Activated CD8-positive, alpha-beta T cell treated with anti-CD3 and anti-CD28 coated beads for 36 hours (primary cell): ENCODE results near the gene PPP1R13B. TPM values are rescaled to one million over a fixed set of nuclear protein-coding genes. Genes with fewer than 3 reads are reported as not detected.

Experiments used
- ATAC-seq: fragments of 200-7000 bp; cut with Tn5 transposase; one replicate; pipeline ENCODE4 v1.10.0; 2021; ENCODE audit warnings: mild to moderate bottlenecking, moderate library complexity
- CTCF ChIA-PET: fragments of 350-600 bp; sonication (Branson Sonifier 250); formaldehyde crosslinking; loops from one replicate; lab custom pipeline; 2021; ENCODE audit warnings: antibody characterized with exemption; lab: Charles Lee
- POLR2A ChIA-PET: fragments of 350-600 bp; sonication (Branson Sonifier 250); formaldehyde crosslinking; loops from one replicate; lab custom pipeline; 2021; ENCODE audit warnings: antibody characterized with exemption; lab: Charles Lee
- DNase-seq: peaks from one replicate; pipeline ENCODE4 v3.0.0-alpha.2; 2020
- H3K27ac Mint-ChIP-seq: one replicate; pipeline ENCODE4 v1.8.0; 2021; ENCODE audit warnings: mild to moderate bottlenecking, mixed read lengths
- H3K27me3 Mint-ChIP-seq: one replicate; pipeline ENCODE4 v1.8.0; 2021; ENCODE audit warnings: mixed read lengths
- H3K36me3 Mint-ChIP-seq: one replicate; pipeline ENCODE4 v1.8.0; 2021; ENCODE audit warnings: low read depth, mixed read lengths
- H3K4me1 Mint-ChIP-seq: one replicate; pipeline ENCODE4 v1.8.0; 2021; ENCODE audit warnings: low read depth, mixed read lengths
- H3K4me3 Mint-ChIP-seq: one replicate; pipeline ENCODE4 v1.8.0; 2021; ENCODE audit warnings: mild to moderate bottlenecking, moderate library complexity, mixed read lengths
- H3K9me3 Mint-ChIP-seq: one replicate; pipeline ENCODE4 v1.8.0; 2021; ENCODE audit warnings: mixed read lengths
- intact Hi-C: fragments of 100-400 bp; cut with micrococcal nuclease; formaldehyde crosslinking; loops from one replicate; pipeline ENCODE4 v1.10.0; 2022
- total RNA-seq, 2 experiments: library from RNA; stranded (reverse); gene quantifications; one replicate each; pipeline ENCODE4 v1.2.3, GENCODE V29; 2021
- TF ChIP-seq, protein P1 (sequence below): fragments of 200-600 bp; IDR thresholded peaks from one replicate; pipeline ENCODE4 v1.8.0; 2022; ENCODE audit warnings: antibody characterized with exemption, mild to moderate bottlenecking

PPP1R13B gene
- total RNA-seq, 2 experiments from 2014 or later, result 11.9 to 14.5 TPM

DNA sequence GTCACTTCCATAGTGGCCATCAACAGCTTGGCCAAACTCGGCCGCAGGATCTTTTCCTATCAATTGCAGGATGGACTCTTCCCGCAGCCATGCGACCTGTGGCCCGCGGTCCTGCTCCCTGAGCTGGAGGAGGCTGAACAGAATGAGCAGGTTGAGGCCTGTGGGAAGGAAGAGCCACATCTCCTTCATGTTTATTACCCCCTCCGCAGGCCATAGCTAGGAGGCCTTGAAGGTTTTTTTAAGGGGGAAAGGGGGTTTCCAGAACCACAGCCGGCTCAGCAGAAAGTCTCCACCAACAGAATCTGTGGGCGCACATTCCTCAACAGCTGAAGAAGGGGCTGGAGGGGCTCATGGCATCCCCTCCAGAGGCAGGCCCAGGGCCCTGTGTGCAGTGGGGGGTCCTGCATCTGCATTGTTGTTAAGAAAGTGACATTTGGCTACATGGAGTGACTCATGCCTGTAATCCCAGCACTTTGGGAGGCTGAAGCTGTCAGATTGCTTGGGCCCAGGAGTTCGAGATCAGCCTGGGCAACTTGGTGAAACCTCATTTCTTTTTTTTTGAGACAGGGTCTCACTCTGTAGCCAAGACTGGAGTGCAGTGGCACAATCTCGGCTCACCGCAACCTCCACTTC, 25.2 kb upstream of the PPP1R13B start:
- CTCF ChIA-PET, result interaction anchor here (1.1 to 1.4 kb wide), 4 partner anchors 8 to 64 kb away, joined by 3 to 7 read pairs (median 4); no protein-coding TSS in a partner anchor
- intact Hi-C loops, result no loop called here

GRCh38 chr14:103871596-103872480, 24.5 kb upstream of the PPP1R13B start:
- intact Hi-C loops, result no loop called here
- POLR2A ChIA-PET, result interaction anchor here (1.2 to 1.4 kb wide), 2 partner anchors 10 to 26 kb away, joined by 3 to 4 read pairs; no protein-coding TSS in a partner anchor
- ATAC-seq (peak; percentile 90), DNase-seq (peak; percentile 86)
- H3K9me3 Mint-ChIP-seq, result peaks cover 3% of the 10 kb centered on the region
- H3K4me3 Mint-ChIP-seq, result peak overlapping the region; percentile 92
- no peaks in the 10 kb centered on the region for H3K27me3 Mint-ChIP-seq
- CTCF ChIA-PET, result interaction anchor here (1.1 to 1.4 kb wide), 4 partner anchors 9 to 63 kb away, joined by 3 to 7 read pairs (median 4); no protein-coding TSS in a partner anchor
- TF ChIP-seq, protein P1, sequence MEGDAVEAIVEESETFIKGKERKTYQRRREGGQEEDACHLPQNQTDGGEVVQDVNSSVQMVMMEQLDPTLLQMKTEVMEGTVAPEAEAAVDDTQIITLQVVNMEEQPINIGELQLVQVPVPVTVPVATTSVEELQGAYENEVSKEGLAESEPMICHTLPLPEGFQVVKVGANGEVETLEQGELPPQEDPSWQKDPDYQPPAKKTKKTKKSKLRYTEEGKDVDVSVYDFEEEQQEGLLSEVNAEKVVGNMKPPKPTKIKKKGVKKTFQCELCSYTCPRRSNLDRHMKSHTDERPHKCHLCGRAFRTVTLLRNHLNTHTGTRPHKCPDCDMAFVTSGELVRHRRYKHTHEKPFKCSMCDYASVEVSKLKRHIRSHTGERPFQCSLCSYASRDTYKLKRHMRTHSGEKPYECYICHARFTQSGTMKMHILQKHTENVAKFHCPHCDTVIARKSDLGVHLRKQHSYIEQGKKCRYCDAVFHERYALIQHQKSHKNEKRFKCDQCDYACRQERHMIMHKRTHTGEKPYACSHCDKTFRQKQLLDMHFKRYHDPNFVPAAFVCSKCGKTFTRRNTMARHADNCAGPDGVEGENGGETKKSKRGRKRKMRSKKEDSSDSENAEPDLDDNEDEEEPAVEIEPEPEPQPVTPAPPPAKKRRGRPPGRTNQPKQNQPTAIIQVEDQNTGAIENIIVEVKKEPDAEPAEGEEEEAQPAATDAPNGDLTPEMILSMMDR, result no peak
- peaks cover 15% of the 10 kb centered on the region for H3K4me1 Mint-ChIP-seq
- H3K27ac Mint-ChIP-seq, result peak overlapping the region; percentile 90
- no peaks in the 10 kb centered on the region for H3K36me3 Mint-ChIP-seq

More for the DNA sequence above, 25.2 kb upstream of the PPP1R13B start:
- peak overlapping the region; percentile 92 for H3K4me3 Mint-ChIP-seq
- POLR2A ChIA-PET, result interaction anchor here (0.7 to 1.4 kb wide), 4 partner anchors 10 to 57 kb away, joined by 3 to 4 read pairs (median 3); no protein-coding TSS in a partner anchor
- peaks cover 3% of the 10 kb centered on the region for H3K9me3 Mint-ChIP-seq
- H3K4me1 Mint-ChIP-seq, result peaks cover 15% of the 10 kb centered on the region
- no peaks in the 10 kb centered on the region for H3K27me3 Mint-ChIP-seq
- ATAC-seq (peak; percentile 57), DNase-seq (peak; percentile 60)
- TF ChIP-seq, protein P1, result no peak
- no peaks in the 10 kb centered on the region for H3K36me3 Mint-ChIP-seq
- peak overlapping the region; percentile 90 for H3K27ac Mint-ChIP-seq

DNA sequence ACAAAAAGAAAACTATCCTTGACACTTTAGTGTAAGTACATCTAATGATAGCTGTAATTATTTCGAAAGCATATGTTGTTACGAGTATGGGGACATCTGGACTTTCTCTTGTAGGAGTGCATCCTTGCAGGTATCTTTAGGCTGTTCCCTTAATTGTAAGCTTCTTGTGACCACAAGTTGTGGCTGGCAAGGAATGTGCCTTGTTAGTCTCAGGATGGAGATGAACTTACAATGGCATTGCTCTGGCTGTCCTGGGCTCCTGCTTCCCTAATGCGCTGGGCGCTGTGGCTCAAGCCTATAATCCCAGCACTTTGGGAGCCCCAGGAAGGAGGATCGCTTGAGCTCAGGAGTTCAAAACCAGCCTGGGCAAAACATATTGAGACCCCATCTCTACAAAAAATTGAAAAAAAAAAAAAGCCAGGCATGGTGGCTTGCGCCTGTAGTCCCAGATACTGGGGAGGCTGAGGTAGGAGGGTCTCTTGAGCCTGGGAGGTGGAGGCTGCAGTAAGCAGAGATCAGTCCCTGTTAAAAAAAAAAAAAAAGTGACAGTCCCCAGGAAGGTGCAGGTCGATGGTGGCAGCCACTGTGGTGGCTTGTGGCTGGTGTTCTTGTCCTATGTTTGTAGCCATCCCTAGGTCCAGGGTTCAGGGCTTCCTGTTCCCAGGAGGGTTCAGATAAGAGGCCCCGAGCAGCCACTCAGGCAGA, 23.7 kb upstream of the PPP1R13B start:
- ChIA-PET CTCF (no interaction called here), POLR2A (no interaction called here)
- DNase-seq (no peak), ATAC-seq (no peak)
- Mint-ChIP-seq H3K4me3 (peak overlapping the region; percentile 37), H3K27ac (no peak overlapping the region), H3K36me3 (no peaks in the 10 kb centered on the region), H3K27me3 (no peaks in the 10 kb centered on the region), H3K9me3 (peaks cover 3% of the 10 kb centered on the region), H3K4me1 (peaks cover 15% of the 10 kb centered on the region)
- intact Hi-C loops, result no loop called here
- TF ChIP-seq, protein P1, result no peak

DNA sequence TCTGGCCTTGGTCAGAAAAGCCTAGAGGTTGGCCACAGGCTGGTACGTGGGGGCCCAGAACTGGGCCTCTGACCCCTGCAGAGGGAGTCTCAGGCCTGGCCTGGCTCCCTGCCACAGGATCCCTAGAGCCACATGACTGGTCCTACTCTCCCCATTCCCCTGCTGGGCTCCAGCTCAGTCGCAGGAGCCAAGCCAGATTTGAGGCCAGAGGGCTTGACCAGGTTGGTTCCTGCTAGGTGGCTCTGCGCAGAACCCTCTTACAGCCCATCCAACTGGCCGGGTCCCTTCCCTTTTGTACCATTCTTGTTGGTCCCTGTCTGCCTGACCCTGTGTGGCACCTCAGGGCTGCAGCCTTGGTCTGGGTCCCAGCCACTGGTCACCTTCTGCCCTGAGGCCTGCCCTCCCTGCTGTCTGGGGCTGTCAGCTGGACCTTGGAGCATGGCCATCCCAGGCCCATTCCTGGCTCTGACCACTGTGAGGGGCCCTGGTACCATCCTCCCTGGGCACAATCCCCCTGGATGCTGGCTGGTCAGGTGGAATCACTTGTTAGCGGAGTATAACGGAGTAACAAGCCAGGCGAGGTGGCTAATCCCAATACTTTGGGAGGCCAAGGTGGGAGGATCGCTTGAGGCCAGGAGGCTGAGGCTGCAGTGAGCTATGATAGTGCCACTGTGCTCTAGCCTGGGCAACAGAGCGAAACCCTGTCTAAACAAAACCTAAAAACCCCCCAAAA, 22.9 kb upstream of the PPP1R13B start:
- ATAC-seq (no peak), DNase-seq (no peak)
- POLR2A ChIA-PET, result no interaction called here
- Mint-ChIP-seq H3K27me3 (no peaks in the 10 kb centered on the region), H3K4me3 (no peak overlapping the region), H3K36me3 (no peaks in the 10 kb centered on the region), H3K9me3 (peaks cover 3% of the 10 kb centered on the region), H3K27ac (no peak overlapping the region), H3K4me1 (peaks cover 15% of the 10 kb centered on the region)
- TF ChIP-seq, protein P1, result no peak
- CTCF ChIA-PET, result no interaction called here
- intact Hi-C loops, result no loop called here
